ENCODE measurements around the gene PLET1.

GRCh38 chr11:112297248-112297866, 36.7 kb upstream of the PLET1 start:
- TF ChIP-seq CTCF (IDR thresholded peaks at IDR 0.05) (no peak), EZH2phosphoT487 (IDR thresholded peaks at IDR 0.05) (no peak), EZH2 (IDR thresholded peaks at IDR 0.05) (no peak)
